Measurements from ENCODE around the gene OTUD1.

Gene OTUD1

GRCh38 chr10:23432639-23433038 lies 6.2 kb upstream of the OTUD1 start:
- no peak overlapping the region for H4K12ac ChIP-seq (ENCODE audit: low read depth, low read length)
- H4K8ac ChIP-seq (ENCODE audit: low read depth, low read length): no peak overlapping the region
- no peak overlapping the region for H3K14ac ChIP-seq (ENCODE audit: low read length)
- DNase-seq: no peak
- no peaks in the 10 kb centered on the region for H3K36me3 ChIP-seq (ENCODE audit: control insufficient read depth in 1 of 2, insufficient read depth in 2 of 2, low read length in 2 of 2)
- H3K27me3 ChIP-seq (ENCODE audit: insufficient read depth, low read length): no peaks in the 10 kb centered on the region
- no peak overlapping the region for H2BK12ac ChIP-seq (ENCODE audit: low read length)
- H3K23ac ChIP-seq (ENCODE audit: low read length): no peak overlapping the region
- H3K27ac ChIP-seq (ENCODE audit: low read depth, low read length): no peak overlapping the region
- H3K4me2 ChIP-seq (ENCODE audit: low read length): no peak overlapping the region
- H3K4me3 ChIP-seq (ENCODE audit: low read depth, low read length): no peak overlapping the region
- no peaks in the 10 kb centered on the region for H3K79me1 ChIP-seq (ENCODE audit: low read length)
- no peak overlapping the region for H2AFZ ChIP-seq (ENCODE audit: insufficient read depth, low read length, poor library complexity)
- no peaks in the 10 kb centered on the region for H3K4me1 ChIP-seq (ENCODE audit: control insufficient read depth in 1 of 2, insufficient read depth in 2 of 2, low read length in 2 of 2)
- H3K9me3 ChIP-seq (ENCODE audit: insufficient read depth, low read depth, low read length): no peaks in the 10 kb centered on the region
- no peak overlapping the region for H2AK5ac ChIP-seq (ENCODE audit: low read length)
- H3K18ac ChIP-seq (ENCODE audit: low read length): no peak overlapping the region
- no peak overlapping the region for H4K91ac ChIP-seq (ENCODE audit: low read depth, low read length)
- no peak overlapping the region for H3K4ac ChIP-seq (ENCODE audit: low read depth, low read length)
- H3K9ac ChIP-seq (ENCODE audit: low read length): no peak overlapping the region
- H2BK120ac ChIP-seq (ENCODE audit: insufficient read depth, low read length, poor library complexity): no peak overlapping the region
- no peaks in the 10 kb centered on the region for H3K79me2 ChIP-seq (ENCODE audit: control insufficient read depth, insufficient read depth, low read length, poor library complexity)
- H2BK5ac ChIP-seq (ENCODE audit: low read depth, low read length, poor library complexity): no peak overlapping the region
- no CpG with 5 or more reads among the region's 3 CpGs for WGBS (ENCODE audit: extremely low coverage, insufficient coverage, insufficient read length)

DNA sequence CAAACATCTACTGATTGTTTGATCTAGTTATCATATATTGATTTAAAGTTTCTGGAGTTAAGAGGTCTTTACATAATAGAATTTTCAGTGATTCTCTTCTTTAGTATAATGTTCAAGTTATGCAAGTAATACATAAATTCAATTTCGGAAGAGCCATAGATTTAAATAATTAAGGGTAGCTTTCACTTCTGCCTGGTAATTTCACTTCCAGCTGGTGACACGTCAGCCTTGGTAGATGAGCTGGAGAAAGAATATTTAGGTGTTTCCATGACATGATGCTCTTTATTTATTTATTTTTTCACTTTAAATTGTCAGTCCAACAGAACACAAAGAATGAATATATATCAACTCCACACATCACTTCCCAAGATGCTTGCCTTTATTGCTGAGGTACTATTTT lies 5.2 kb upstream of the OTUD1 start:
- H3K9me3 ChIP-seq (ENCODE audit: insufficient read depth, low read depth, low read length): no peaks in the 10 kb centered on the region
- no peak for DNase-seq
- H3K4me1 ChIP-seq (ENCODE audit: control insufficient read depth in 1 of 2, insufficient read depth in 2 of 2, low read length in 2 of 2): peaks cover 0 to 3% of the 10 kb centered on the region in 2 experiments
- no peak overlapping the region for H4K91ac ChIP-seq (ENCODE audit: low read depth, low read length)
- no peak overlapping the region for H3K4me2 ChIP-seq (ENCODE audit: low read length)
- WGBS (ENCODE audit: extremely low coverage, insufficient coverage, insufficient read length): no CpG with 5 or more reads among the region's 2 CpGs
- peaks cover 4% of the 10 kb centered on the region for H3K79me1 ChIP-seq (ENCODE audit: low read length)
- H4K12ac ChIP-seq (ENCODE audit: low read depth, low read length): no peak overlapping the region
- no peaks in the 10 kb centered on the region for H3K36me3 ChIP-seq (ENCODE audit: control insufficient read depth in 1 of 2, insufficient read depth in 2 of 2, low read length in 2 of 2)
- H3K23ac ChIP-seq (ENCODE audit: low read length): no peak overlapping the region
- no peaks in the 10 kb centered on the region for H3K79me2 ChIP-seq (ENCODE audit: control insufficient read depth, insufficient read depth, low read length, poor library complexity)
- H2BK5ac ChIP-seq (ENCODE audit: low read depth, low read length, poor library complexity): no peak overlapping the region
- H2BK12ac ChIP-seq (ENCODE audit: low read length): no peak overlapping the region
- no peak overlapping the region for H3K14ac ChIP-seq (ENCODE audit: low read length)
- no peak overlapping the region for H4K8ac ChIP-seq (ENCODE audit: low read depth, low read length)
- no peak overlapping the region for H2AFZ ChIP-seq (ENCODE audit: insufficient read depth, low read length, poor library complexity)
- H2BK120ac ChIP-seq (ENCODE audit: insufficient read depth, low read length, poor library complexity): no peak overlapping the region
- H3K4me3 ChIP-seq (ENCODE audit: low read depth, low read length): no peak overlapping the region
- H2AK5ac ChIP-seq (ENCODE audit: low read length): no peak overlapping the region
- no peak overlapping the region for H3K27ac ChIP-seq (ENCODE audit: low read depth, low read length)
- no peak overlapping the region for H3K9ac ChIP-seq (ENCODE audit: low read length)
- no peak overlapping the region for H3K4ac ChIP-seq (ENCODE audit: low read depth, low read length)
- H3K18ac ChIP-seq (ENCODE audit: low read length): no peak overlapping the region
- H3K27me3 ChIP-seq (ENCODE audit: insufficient read depth, low read length): no peaks in the 10 kb centered on the region

GRCh38 chr10:23435378-23435777 lies 3.5 kb upstream of the OTUD1 start:
- no CpG with 5 or more reads among the region's 1 CpG for WGBS (ENCODE audit: extremely low coverage, insufficient coverage, insufficient read length)
- Histone ChIP-seq H3K4me3 (ENCODE audit: low read depth, low read length) (no peak overlapping the region), H2AFZ (ENCODE audit: insufficient read depth, low read length, poor library complexity) (no peak overlapping the region), H3K14ac (ENCODE audit: low read length) (no peak overlapping the region), H3K9ac (ENCODE audit: low read length) (no peak overlapping the region), H3K79me2 (ENCODE audit: control insufficient read depth, insufficient read depth, low read length, poor library complexity) (peaks cover 8% of the 10 kb centered on the region), H3K23ac (ENCODE audit: low read length) (no peak overlapping the region), H3K36me3 (ENCODE audit: control insufficient read depth in 1 of 2, insufficient read depth in 2 of 2, low read length in 2 of 2) (no peaks in the 10 kb centered on the region), H3K4ac (ENCODE audit: low read depth, low read length) (no peak overlapping the region), H2BK120ac (ENCODE audit: insufficient read depth, low read length, poor library complexity) (no peak overlapping the region), H3K4me1 (ENCODE audit: control insufficient read depth in 1 of 2, insufficient read depth in 2 of 2, low read length in 2 of 2) (peaks cover 3 to 5% of the 10 kb centered on the region in 2 experiments), H3K18ac (ENCODE audit: low read length) (no peak overlapping the region), H3K27ac (ENCODE audit: low read depth, low read length) (no peak overlapping the region), H4K91ac (ENCODE audit: low read depth, low read length) (no peak overlapping the region), H3K4me2 (ENCODE audit: low read length) (no peak overlapping the region), H3K79me1 (ENCODE audit: low read length) (peaks cover 9% of the 10 kb centered on the region), H3K27me3 (ENCODE audit: insufficient read depth, low read length) (no peaks in the 10 kb centered on the region), H4K12ac (ENCODE audit: low read depth, low read length) (no peak overlapping the region), H4K8ac (ENCODE audit: low read depth, low read length) (no peak overlapping the region), H3K9me3 (ENCODE audit: insufficient read depth, low read depth, low read length) (no peaks in the 10 kb centered on the region), H2AK5ac (ENCODE audit: low read length) (no peak overlapping the region), H2BK12ac (ENCODE audit: low read length) (no peak overlapping the region), H2BK5ac (ENCODE audit: low read depth, low read length, poor library complexity) (no peak overlapping the region)
- DNase-seq: no peak

GRCh38 chr10:23436983-23437382 lies 1.9 kb upstream of the OTUD1 start:
- Histone ChIP-seq H3K4me2 (ENCODE audit: low read length) (no peak overlapping the region), H3K14ac (ENCODE audit: low read length) (no peak overlapping the region), H3K23ac (ENCODE audit: low read length) (no peak overlapping the region), H3K36me3 (ENCODE audit: control insufficient read depth in 1 of 2, insufficient read depth in 2 of 2, low read length in 2 of 2) (no peaks in the 10 kb centered on the region), H3K9me3 (ENCODE audit: insufficient read depth, low read depth, low read length) (no peaks in the 10 kb centered on the region), H4K91ac (ENCODE audit: low read depth, low read length) (no peak overlapping the region), H2BK5ac (ENCODE audit: low read depth, low read length, poor library complexity) (no peak overlapping the region), H3K4ac (ENCODE audit: low read depth, low read length) (no peak overlapping the region), H2BK120ac (ENCODE audit: insufficient read depth, low read length, poor library complexity) (no peak overlapping the region), H3K27ac (ENCODE audit: low read depth, low read length) (no peak overlapping the region), H3K4me3 (ENCODE audit: low read depth, low read length) (no peak overlapping the region), H3K9ac (ENCODE audit: low read length) (no peak overlapping the region), H3K27me3 (ENCODE audit: insufficient read depth, low read length) (no peaks in the 10 kb centered on the region), H2AFZ (ENCODE audit: insufficient read depth, low read length, poor library complexity) (no peak overlapping the region), H2BK12ac (ENCODE audit: low read length) (no peak overlapping the region), H2AK5ac (ENCODE audit: low read length) (no peak overlapping the region), H3K4me1 (ENCODE audit: control insufficient read depth in 1 of 2, insufficient read depth in 2 of 2, low read length in 2 of 2) (peaks cover 3 to 7% of the 10 kb centered on the region in 2 experiments), H4K8ac (ENCODE audit: low read depth, low read length) (no peak overlapping the region), H4K12ac (ENCODE audit: low read depth, low read length) (no peak overlapping the region), H3K18ac (ENCODE audit: low read length) (no peak overlapping the region), H3K79me2 (ENCODE audit: control insufficient read depth, insufficient read depth, low read length, poor library complexity) (peaks cover 8% of the 10 kb centered on the region), H3K79me1 (ENCODE audit: low read length) (peaks cover 9% of the 10 kb centered on the region)
- DNase-seq: no peak
- no CpG with 5 or more reads among the region's 4 CpGs for WGBS (ENCODE audit: extremely low coverage, insufficient coverage, insufficient read length)
